HL-60 (cell line): ENCODE results near the gene CFAP206.

Experiments used
- DNase-seq, 2 experiments: peaks; one replicate each; pipeline ENCODE4 v3.0.0-alpha.2; 2010 to 2020; ENCODE audit warnings: low read depth in 1 of 2, low spot score in 1 of 2
- H3K27ac ChIP-seq: fragments of 250-450 bp; sonication (Bioruptor Pico); replicated peaks from 2 replicates; pipeline ENCODE4 v1.5.1; 2020; ENCODE audit warnings: mild to moderate bottlenecking, moderate library complexity
- H3K27me3 ChIP-seq: fragments of 250-450 bp; sonication (Bioruptor Pico); 2 replicates; pipeline ENCODE4 v1.5.1; 2021; ENCODE audit warnings: mild to moderate bottlenecking, moderate library complexity; ENCODE audit not compliant: insufficient read depth, poor library complexity, severe bottlenecking
- H3K4me3 ChIP-seq: replicated peaks from 2 replicates; pipeline ENCODE4 v1.5.1; 2011; ENCODE audit warnings: mild to moderate bottlenecking, control low read depth, low read length; ENCODE audit not compliant: insufficient read depth
- CTCF ChIP-seq: IDR thresholded peaks from one replicate; pipeline ENCODE4 v1.5.1; 2011; ENCODE audit warnings: low read length, control low read depth, inconsistent platforms; ENCODE audit not compliant: insufficient read depth
- GABPA ChIP-seq: IDR thresholded peaks from 2 replicates; pipeline ENCODE4 v1.6.1; 2012; ENCODE audit warnings: low read depth
- POLR2AphosphoS5 ChIP-seq: IDR thresholded peaks from 2 replicates; pipeline ENCODE4 v1.6.1; 2012; ENCODE audit warnings: low read depth
- REST ChIP-seq: IDR thresholded peaks from 2 replicates; pipeline ENCODE4 v1.6.1; 2012; ENCODE audit warnings: low read depth; ENCODE audit not compliant: insufficient replicate concordance
- SPI1 ChIP-seq: IDR thresholded peaks from 2 replicates; pipeline ENCODE4 v1.6.1; 2012; ENCODE audit warnings: low read depth, mild to moderate bottlenecking, borderline replicate concordance

CFAP206 gene

GRCh38 chr6:87436435-87436834 lies 28.7 kb downstream of the CFAP206 start:
- TF ChIP-seq SPI1, result no peak
- TF ChIP-seq REST, result peak; percentile 98
- DNase-seq, result peak; percentile 26 to 51

GRCh38 chr6:87441711-87442110 lies 33.9 kb downstream of the CFAP206 start:
- TF ChIP-seq CTCF (no peak), GABPA (no peak), SPI1 (no peak), POLR2AphosphoS5 (no peak), REST (no peak)
- Histone ChIP-seq H3K4me3 (no peak overlapping the region), H3K27ac (no peak overlapping the region), H3K27me3 (no peaks in the 10 kb centered on the region)
- DNase-seq, result no peak

More at GRCh38 chr6:87436435-87436834, 28.7 kb downstream of the CFAP206 start:
- Histone ChIP-seq H3K4me3 (no peak overlapping the region), H3K27me3 (no peaks in the 10 kb centered on the region), H3K27ac (no peak overlapping the region)

- TF ChIP-seq CTCF, result no peak
- no peak for TF ChIP-seq SPI1
- TF ChIP-seq POLR2AphosphoS5, result no peak
- no peak for TF ChIP-seq REST
- no peak for TF ChIP-seq GABPA
- DNase-seq, result no peak
Observed at GRCh38 chr6:87444362-87444761, 36.6 kb downstream of the CFAP206 start.

DNA sequence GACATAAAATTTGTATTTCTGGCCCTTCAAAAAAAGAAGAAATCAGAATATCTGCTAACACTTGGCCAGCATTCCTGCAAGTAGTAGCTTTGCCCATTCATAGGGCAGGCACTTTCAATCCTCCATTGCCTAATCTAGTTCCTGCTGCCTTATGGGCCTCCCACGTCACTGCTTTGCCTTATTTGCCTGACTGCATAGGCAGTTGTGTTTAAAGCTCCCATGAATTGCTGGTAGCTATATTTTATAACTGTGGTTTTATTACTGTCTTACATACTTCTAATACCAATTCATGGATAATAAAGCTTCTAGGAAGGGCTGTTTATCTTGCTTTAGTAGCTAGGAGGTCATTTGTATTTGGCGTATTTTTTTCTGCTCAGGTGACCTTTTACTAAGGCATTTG lies 57.3 kb downstream of the CFAP206 start:
- H3K4me3 ChIP-seq, result no peak overlapping the region
- no peak for TF ChIP-seq SPI1
- TF ChIP-seq GABPA, result no peak
- TF ChIP-seq REST, result no peak
- TF ChIP-seq CTCF, result no peak
- no peak for DNase-seq

More at GRCh38 chr6:87444362-87444761, 36.6 kb downstream of the CFAP206 start:
- no peak overlapping the region for H3K27ac ChIP-seq
- H3K27me3 ChIP-seq, result no peaks in the 10 kb centered on the region
- H3K4me3 ChIP-seq, result no peak overlapping the region

More for the DNA sequence above, 57.3 kb downstream of the CFAP206 start:
- H3K27me3 ChIP-seq, result no peaks in the 10 kb centered on the region
- no peak overlapping the region for H3K27ac ChIP-seq
